ENCODE results near the gene NR2C2.

- TF ChIP-seq CTCF (optimal IDR thresholded peaks at IDR 0.05 in 1 of 3, IDR thresholded peaks at IDR 0.05 in 1 of 3, conservative IDR thresholded peaks at IDR 0.05 in 1 of 3; ENCODE audit: extremely low read depth in 1 of 3, insufficient read depth in 2 of 3, low read length in 3 of 3) (no peak), EZH2 (IDR thresholded peaks at IDR 0.05; ENCODE audit: low read length) (no peak)
These were observed 144.2 kb downstream of the NR2C2 start for GRCh38 chr3:15091575-15091974.

Data from keratinocyte (primary cell).